Upper lobe of left lung (tissue), 4 donors: ENCODE data around the gene SRGAP3.

Experiments used
- CTCF ChIP-seq, 6 experiments: fragments of 450-650 bp in 4 of 6; fragments of 200-600 bp in 2 of 6; sonication (generic) in 2 of 6; IDR thresholded peaks; one replicate each; pipeline ENCODE4 v1.5.1; 2016 to 2019; ENCODE audit warnings: antibody characterized with exemption in 6 of 6
- EP300 ChIP-seq, 4 donors: sonication (generic); formaldehyde crosslinking; IDR thresholded peaks; one replicate each; pipeline ENCODE4 v1.5.1; 2017; ENCODE audit warnings: antibody characterized with exemption in 4 of 4, control low read depth in 2 of 4
- POLR2A ChIP-seq, 4 donors: fragments of 450-650 bp; IDR thresholded peaks; one replicate each; pipeline ENCODE4 v1.5.1; 2016 to 2017; ENCODE audit warnings: antibody characterized with exemption in 4 of 4, mild to moderate bottlenecking in 2 of 4

GRCh38 chr3:9158865-9159630 lies 90.4 kb downstream of the SRGAP3 start:
- TF ChIP-seq CTCF (IDR thresholded peaks at IDR 0.05) (no peak), POLR2A (IDR thresholded peaks at IDR 0.05) (no peak), EP300 (IDR thresholded peaks at IDR 0.05) (no peak)
